ENCODE measurements around the gene SHROOM2.

SHROOM2 gene

DNA sequence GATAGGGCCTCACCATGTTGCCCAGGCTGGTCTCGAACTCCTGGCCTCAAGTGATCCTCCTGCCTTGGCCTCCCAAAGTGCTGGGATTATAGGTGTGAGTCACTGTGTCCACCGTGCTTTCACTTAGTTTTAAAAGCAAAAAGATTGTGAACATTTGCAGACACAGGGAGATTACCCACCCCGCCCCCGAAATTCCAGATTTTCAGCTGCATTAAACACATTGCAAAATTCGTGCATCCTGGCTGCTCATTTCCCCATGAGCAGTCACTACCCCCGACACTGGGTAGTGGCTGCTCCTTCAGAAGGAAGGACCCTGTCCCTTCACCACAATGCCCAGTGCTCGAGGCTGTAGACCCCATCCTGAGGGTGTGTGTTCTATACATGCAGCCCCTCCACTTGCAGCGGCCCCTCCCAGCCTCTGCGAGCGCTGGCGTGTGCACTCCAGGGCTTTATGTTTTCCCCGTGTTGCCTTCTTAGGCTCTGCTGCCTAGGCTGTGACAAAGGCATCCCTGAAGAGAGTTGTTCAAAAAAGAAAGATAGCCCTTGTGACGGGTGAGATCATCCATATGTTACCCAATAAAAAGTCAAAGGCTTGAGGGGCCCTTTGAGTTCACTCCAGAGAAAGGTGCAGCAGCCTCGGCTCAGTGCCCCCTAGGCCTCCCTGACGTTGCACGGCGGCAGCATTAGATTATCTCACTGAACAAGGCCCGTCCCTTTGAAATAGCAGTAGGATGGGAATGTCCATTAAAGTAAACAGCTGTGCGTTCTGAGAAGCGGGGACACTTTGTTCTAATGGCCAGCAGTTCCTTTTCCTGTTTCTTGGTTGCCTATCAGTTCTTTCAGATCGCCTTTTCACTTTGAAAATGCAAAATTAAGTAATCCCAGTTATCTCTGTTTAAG lies 71.6 kb downstream of the SHROOM2 start:
- TF ChIP-seq RAD21 (IDR thresholded peaks at IDR 0.05; ENCODE audit: low read depth) = no peak
- TF ChIP-seq ZBTB7A (IDR thresholded peaks at IDR 0.05; ENCODE audit: low read depth) = no peak
- TF ChIP-seq, protein P1, sequence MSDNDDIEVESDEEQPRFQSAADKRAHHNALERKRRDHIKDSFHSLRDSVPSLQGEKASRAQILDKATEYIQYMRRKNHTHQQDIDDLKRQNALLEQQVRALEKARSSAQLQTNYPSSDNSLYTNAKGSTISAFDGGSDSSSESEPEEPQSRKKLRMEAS (IDR thresholded peaks at IDR 0.05) = no peak
- TF ChIP-seq CEBPB (IDR thresholded peaks at IDR 0.05) = no peak
- TF ChIP-seq TEAD4 (IDR thresholded peaks at IDR 0.05) = no peak
- no peak for TF ChIP-seq TCF12 (IDR thresholded peaks at IDR 0.05; ENCODE audit: low read depth)
- no peak for TF ChIP-seq EGR1 (IDR thresholded peaks at IDR 0.05)
- TF ChIP-seq, protein P2, sequence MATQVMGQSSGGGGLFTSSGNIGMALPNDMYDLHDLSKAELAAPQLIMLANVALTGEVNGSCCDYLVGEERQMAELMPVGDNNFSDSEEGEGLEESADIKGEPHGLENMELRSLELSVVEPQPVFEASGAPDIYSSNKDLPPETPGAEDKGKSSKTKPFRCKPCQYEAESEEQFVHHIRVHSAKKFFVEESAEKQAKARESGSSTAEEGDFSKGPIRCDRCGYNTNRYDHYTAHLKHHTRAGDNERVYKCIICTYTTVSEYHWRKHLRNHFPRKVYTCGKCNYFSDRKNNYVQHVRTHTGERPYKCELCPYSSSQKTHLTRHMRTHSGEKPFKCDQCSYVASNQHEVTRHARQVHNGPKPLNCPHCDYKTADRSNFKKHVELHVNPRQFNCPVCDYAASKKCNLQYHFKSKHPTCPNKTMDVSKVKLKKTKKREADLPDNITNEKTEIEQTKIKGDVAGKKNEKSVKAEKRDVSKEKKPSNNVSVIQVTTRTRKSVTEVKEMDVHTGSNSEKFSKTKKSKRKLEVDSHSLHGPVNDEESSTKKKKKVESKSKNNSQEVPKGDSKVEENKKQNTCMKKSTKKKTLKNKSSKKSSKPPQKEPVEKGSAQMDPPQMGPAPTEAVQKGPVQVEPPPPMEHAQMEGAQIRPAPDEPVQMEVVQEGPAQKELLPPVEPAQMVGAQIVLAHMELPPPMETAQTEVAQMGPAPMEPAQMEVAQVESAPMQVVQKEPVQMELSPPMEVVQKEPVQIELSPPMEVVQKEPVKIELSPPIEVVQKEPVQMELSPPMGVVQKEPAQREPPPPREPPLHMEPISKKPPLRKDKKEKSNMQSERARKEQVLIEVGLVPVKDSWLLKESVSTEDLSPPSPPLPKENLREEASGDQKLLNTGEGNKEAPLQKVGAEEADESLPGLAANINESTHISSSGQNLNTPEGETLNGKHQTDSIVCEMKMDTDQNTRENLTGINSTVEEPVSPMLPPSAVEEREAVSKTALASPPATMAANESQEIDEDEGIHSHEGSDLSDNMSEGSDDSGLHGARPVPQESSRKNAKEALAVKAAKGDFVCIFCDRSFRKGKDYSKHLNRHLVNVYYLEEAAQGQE (IDR thresholded peaks at IDR 0.05; ENCODE audit: low read depth) = no peak
- TF ChIP-seq, protein P3, sequence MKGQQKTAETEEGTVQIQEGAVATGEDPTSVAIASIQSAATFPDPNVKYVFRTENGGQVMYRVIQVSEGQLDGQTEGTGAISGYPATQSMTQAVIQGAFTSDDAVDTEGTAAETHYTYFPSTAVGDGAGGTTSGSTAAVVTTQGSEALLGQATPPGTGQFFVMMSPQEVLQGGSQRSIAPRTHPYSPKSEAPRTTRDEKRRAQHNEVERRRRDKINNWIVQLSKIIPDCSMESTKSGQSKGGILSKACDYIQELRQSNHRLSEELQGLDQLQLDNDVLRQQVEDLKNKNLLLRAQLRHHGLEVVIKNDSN (IDR thresholded peaks at IDR 0.05) = no peak
- no peak for TF ChIP-seq YY1 (IDR thresholded peaks at IDR 0.05; ENCODE audit: low read depth)
- no peak for TF ChIP-seq FOXM1 (IDR thresholded peaks at IDR 0.05; ENCODE audit: borderline replicate concordance, low read depth)
- TF ChIP-seq NFIC (IDR thresholded peaks at IDR 0.05) = no peak
- TF ChIP-seq EP300 (IDR thresholded peaks at IDR 0.05; ENCODE audit: borderline replicate concordance) = no peak

DNA sequence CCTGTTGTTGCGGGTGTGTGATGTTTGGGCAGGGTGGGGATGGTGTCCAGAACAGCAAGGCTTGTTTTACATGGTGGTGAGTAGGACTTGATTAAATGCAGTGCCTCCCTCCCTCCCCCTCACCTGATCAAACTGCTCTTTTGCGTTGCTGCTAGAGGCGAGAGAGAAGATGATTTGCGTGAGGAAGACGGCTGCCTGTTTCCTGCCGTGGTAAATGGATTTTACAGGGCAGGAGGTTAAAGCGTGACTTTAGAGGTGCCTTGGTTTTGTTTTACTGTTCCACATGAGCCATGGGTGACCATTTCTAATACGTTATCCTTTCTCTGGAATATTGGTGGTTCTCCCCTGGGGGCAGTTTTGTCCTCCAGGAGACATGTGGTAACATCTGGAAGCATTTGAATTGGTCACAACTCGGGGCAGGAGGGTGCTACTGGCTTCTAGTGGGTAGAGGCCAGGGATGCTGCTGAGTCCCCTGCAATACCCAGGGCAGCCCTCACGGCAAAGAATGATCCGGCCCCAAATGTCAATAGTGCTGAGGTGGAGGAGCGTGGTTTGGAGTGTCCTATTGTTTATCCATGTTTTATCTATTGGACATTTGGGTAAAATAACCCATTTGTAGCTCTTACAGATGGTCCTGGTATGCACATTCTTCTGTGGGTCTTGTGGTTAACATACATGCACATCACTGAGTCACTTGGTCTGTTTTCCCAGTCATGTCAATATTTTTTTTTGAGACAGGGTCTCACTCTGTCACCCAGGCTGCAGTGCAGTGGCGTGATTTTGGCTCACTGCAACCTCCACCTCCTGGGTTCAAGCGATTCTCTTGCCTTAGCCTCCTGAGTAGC lies 73.7 kb downstream of the SHROOM2 start:
- no peak for TF ChIP-seq TCF12 (IDR thresholded peaks at IDR 0.05; ENCODE audit: low read depth)
- TF ChIP-seq FOXM1 (IDR thresholded peaks at IDR 0.05; ENCODE audit: borderline replicate concordance, low read depth) = no peak
- TF ChIP-seq, protein P3 (IDR thresholded peaks at IDR 0.05) = no peak
- no peak for TF ChIP-seq EGR1 (IDR thresholded peaks at IDR 0.05)
- no peak for TF ChIP-seq CREB1 (IDR thresholded peaks at IDR 0.05; ENCODE audit: low read depth)
- no peak for TF ChIP-seq TEAD4 (IDR thresholded peaks at IDR 0.05)
- no peak for TF ChIP-seq YY1 (IDR thresholded peaks at IDR 0.05; ENCODE audit: low read depth)
- no peak for TF ChIP-seq EP300 (IDR thresholded peaks at IDR 0.05; ENCODE audit: borderline replicate concordance)

DNA sequence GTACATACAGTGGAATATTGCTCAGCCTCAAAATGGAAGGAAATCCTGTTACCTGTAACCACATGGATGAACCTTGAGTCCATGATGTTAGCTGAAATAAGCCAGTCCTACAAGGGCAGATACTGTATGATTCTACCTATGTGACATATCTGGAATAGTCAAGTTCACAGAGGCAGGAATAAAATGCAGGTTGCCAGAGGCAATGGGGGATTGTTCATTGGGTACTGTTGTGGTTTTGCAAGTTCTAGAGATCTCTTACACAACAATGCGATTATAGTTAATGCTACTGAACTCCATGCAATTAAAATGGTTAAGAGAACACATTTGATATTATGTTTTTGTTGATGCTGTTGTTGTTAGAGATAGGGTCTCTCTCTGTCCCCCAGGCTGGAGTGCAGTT lies 74.6 kb downstream of the SHROOM2 start:
- TF ChIP-seq, protein P3 (IDR thresholded peaks at IDR 0.05) = no peak
- TF ChIP-seq, protein P1 (IDR thresholded peaks at IDR 0.05) = no peak
- TF ChIP-seq CEBPB (IDR thresholded peaks at IDR 0.05) (no peak), EP300 (IDR thresholded peaks at IDR 0.05; ENCODE audit: borderline replicate concordance) (no peak), CREB1 (IDR thresholded peaks at IDR 0.05; ENCODE audit: low read depth) (no peak), NFIC (IDR thresholded peaks at IDR 0.05) (no peak), TAF1 (IDR thresholded peaks at IDR 0.05; ENCODE audit: low read depth) (no peak), FOXM1 (IDR thresholded peaks at IDR 0.05; ENCODE audit: borderline replicate concordance, low read depth) (no peak), ZBTB7A (IDR thresholded peaks at IDR 0.05; ENCODE audit: low read depth) (no peak), TCF12 (IDR thresholded peaks at IDR 0.05; ENCODE audit: low read depth) (no peak), YY1 (IDR thresholded peaks at IDR 0.05; ENCODE audit: low read depth) (no peak), TEAD4 (IDR thresholded peaks at IDR 0.05) (no peak), RAD21 (IDR thresholded peaks at IDR 0.05; ENCODE audit: low read depth) (no peak), EGR1 (IDR thresholded peaks at IDR 0.05) (no peak)
- TF ChIP-seq, protein P2 (IDR thresholded peaks at IDR 0.05; ENCODE audit: low read depth) = no peak

DNA sequence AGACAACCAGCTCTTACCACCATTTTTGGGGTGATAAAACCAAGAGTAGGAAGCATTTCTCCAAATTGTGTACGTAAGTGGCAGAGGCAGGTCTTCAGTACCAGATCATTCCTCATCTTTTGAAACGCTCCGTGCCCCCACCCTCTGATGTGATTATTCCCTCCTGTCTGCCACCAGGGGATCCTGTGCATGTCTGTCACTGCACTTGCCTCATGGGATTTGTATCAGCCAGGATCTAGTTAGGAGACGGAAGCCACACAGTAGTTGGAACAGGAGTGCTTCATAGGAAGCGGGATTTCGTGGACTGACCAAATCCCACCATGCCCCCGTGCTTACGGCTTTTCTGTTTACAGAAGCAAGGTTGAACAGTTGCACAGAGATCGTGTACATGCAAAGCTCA lies 75.5 kb downstream of the SHROOM2 start:
- TF ChIP-seq, protein P3 (IDR thresholded peaks at IDR 0.05) = no peak
- TF ChIP-seq TCF12 (IDR thresholded peaks at IDR 0.05; ENCODE audit: low read depth) = no peak
- TF ChIP-seq TEAD4 (IDR thresholded peaks at IDR 0.05) = no peak
- TF ChIP-seq CEBPB (IDR thresholded peaks at IDR 0.05) = no peak
- TF ChIP-seq FOXM1 (IDR thresholded peaks at IDR 0.05; ENCODE audit: borderline replicate concordance, low read depth) = no peak
- TF ChIP-seq, protein P2 (IDR thresholded peaks at IDR 0.05; ENCODE audit: low read depth) = no peak
- no peak for TF ChIP-seq CREB1 (IDR thresholded peaks at IDR 0.05; ENCODE audit: low read depth)
